Panc1 (cell line): ENCODE measurements around the gene NPR2. TPM values are rescaled to one million over a fixed set of nuclear protein-coding genes. Genes with fewer than 3 reads are reported as not detected.

ENCODE experiments used
- ATAC-seq: fragments of 200-7000 bp; cut with Tn5 transposase; 2 replicates; pipeline ENCODE4 v1.9.1; 2020; ENCODE audit warnings: mild to moderate bottlenecking, moderate library complexity
- BruUV-seq: library from RNA; stranded (reverse); fragments of 400-500 nt; replicated peaks from 2 replicates; lab custom pipeline; 2021; lab: Mats Ljungman, UMichigan
- CTCF ChIA-PET: fragments of 300-600 bp; sonication (Branson Sonifier 250); formaldehyde crosslinking; loops from one replicate; lab custom pipeline; 2022; ENCODE audit warnings: antibody characterized with exemption; lab: Charles Lee
- POLR2A ChIA-PET: fragments of 300-600 bp; sonication (Branson Sonifier 250); formaldehyde crosslinking; loops from one replicate; lab custom pipeline; 2022; ENCODE audit warnings: antibody characterized with exemption; lab: Charles Lee
- DNase-seq: peaks from one replicate; pipeline ENCODE4 v3.0.0-alpha.2; 2010; ENCODE audit warnings: low read depth, low spot score
- H3K27ac ChIP-seq: 2 replicates; pipeline ENCODE4 v1.5.1; 2011; ENCODE audit warnings: mild to moderate bottlenecking, low read length, inconsistent platforms
- H3K27me3 ChIP-seq: fragments of 200-500 bp; sonication (Bioruptor generic); 2 replicates; pipeline ENCODE4 v1.6.0; 2014; ENCODE audit warnings: low read length, inconsistent platforms; ENCODE audit not compliant: control insufficient read depth, insufficient read depth
- H3K36me3 ChIP-seq: fragments of 200-500 bp; sonication (Bioruptor generic); 2 replicates; pipeline ENCODE4 v1.5.1; 2014; ENCODE audit warnings: inconsistent platforms, mild to moderate bottlenecking, low read length, moderate library complexity; ENCODE audit not compliant: control insufficient read depth, insufficient read depth
- H3K4me1 ChIP-seq: 2 replicates; pipeline ENCODE4 v1.5.1; 2011; ENCODE audit warnings: inconsistent platforms, mild to moderate bottlenecking, low read length, moderate library complexity; ENCODE audit not compliant: control insufficient read depth, insufficient read depth
- H3K4me3 ChIP-seq, 2 experiments: 2 replicates each; pipeline ENCODE4 v1.5.1; 2011 to 2012; ENCODE audit warnings: low read depth in 2 of 2, low read length in 2 of 2, mild to moderate bottlenecking in 2 of 2, inconsistent platforms in 1 of 2, moderate library complexity in 1 of 2
- H3K9me3 ChIP-seq: fragments of 200-500 bp; sonication (Bioruptor generic); 2 replicates; pipeline ENCODE4 v1.5.1; 2014; ENCODE audit warnings: low read depth, mild to moderate bottlenecking, inconsistent platforms, low read length, moderate library complexity; ENCODE audit not compliant: control insufficient read depth, insufficient read depth
- CTCF ChIP-seq: fragments of 450-650 bp; IDR thresholded peaks from 2 replicates; pipeline ENCODE4 v1.5.1; 2017; ENCODE audit warnings: mild to moderate bottlenecking
- POLR2AphosphoS5 ChIP-seq: IDR thresholded peaks from 2 replicates; pipeline ENCODE4 v1.6.1; 2012; ENCODE audit warnings: mild to moderate bottlenecking, low read depth, low read length, moderate library complexity
- SIN3A ChIP-seq: IDR thresholded peaks from 2 replicates; pipeline ENCODE4 v1.6.1; 2012; ENCODE audit warnings: low read depth, mild to moderate bottlenecking, low read length, moderate library complexity, borderline replicate concordance; ENCODE audit not compliant: insufficient read depth
- TCF7L2 ChIP-seq: IDR thresholded peaks from 2 replicates; pipeline ENCODE4 v1.6.1; 2011; ENCODE audit warnings: mild to moderate bottlenecking, low read depth, low read length, inconsistent platforms
- in situ Hi-C: cut with HindIII; loops from 2 replicates; pipeline ENCODE4 v1.10.0; 2016; ENCODE audit warnings: low sequenced_read_pairs, low pct_unique_long_range_greater_than_20kb
- intact Hi-C: fragments of 100-400 bp; cut with micrococcal nuclease; formaldehyde crosslinking; loops from one replicate; pipeline ENCODE4 v1.10.0; 2022; ENCODE audit not compliant: unreplicated experiment
- total RNA-seq: library from RNA; stranded (reverse); gene quantifications from one replicate; pipeline ENCODE4 v1.2.1, GENCODE V29; 2021; ENCODE audit not compliant: unreplicated experiment
- TF ChIP-seq, protein P1 (sequence below), 2 experiments: IDR thresholded peaks; 2 replicates each; pipeline ENCODE4 v1.6.1; 2011 to 2012; ENCODE audit warnings: low read depth in 2 of 2, control low read depth in 1 of 2, low read length in 1 of 2, mild to moderate bottlenecking in 1 of 2, moderate library complexity in 1 of 2; ENCODE audit not compliant: insufficient read depth in 1 of 2

NPR2 gene
- total RNA-seq, 1 experiment from 2014 or later, result 12.2 TPM

GRCh38 chr9:35852876-35853865, 61.8 kb downstream of the NPR2 start:
- Histone ChIP-seq H3K9me3 (no peaks in the 10 kb centered on the region), H3K27me3 (peaks cover 9% of the 10 kb centered on the region; the same call in 1 of the 2 replicates), H3K4me1 (no peaks in the 10 kb centered on the region), H3K4me3 (no peak overlapping the region), H3K27ac (no peak overlapping the region), H3K36me3 (no peaks in the 10 kb centered on the region)
- ChIA-PET CTCF (no interaction called here), POLR2A (no interaction called here)
- intact Hi-C loops, result no loop called here
- in situ Hi-C loops, result no loop called here
- DNase-seq (no peak), ATAC-seq (no peak)
- BruUV-seq, result no TSS peak
- TF ChIP-seq CTCF (no peak), TCF7L2 (no peak), POLR2AphosphoS5 (no peak), SIN3A (no peak)
- TF ChIP-seq, protein P1, sequence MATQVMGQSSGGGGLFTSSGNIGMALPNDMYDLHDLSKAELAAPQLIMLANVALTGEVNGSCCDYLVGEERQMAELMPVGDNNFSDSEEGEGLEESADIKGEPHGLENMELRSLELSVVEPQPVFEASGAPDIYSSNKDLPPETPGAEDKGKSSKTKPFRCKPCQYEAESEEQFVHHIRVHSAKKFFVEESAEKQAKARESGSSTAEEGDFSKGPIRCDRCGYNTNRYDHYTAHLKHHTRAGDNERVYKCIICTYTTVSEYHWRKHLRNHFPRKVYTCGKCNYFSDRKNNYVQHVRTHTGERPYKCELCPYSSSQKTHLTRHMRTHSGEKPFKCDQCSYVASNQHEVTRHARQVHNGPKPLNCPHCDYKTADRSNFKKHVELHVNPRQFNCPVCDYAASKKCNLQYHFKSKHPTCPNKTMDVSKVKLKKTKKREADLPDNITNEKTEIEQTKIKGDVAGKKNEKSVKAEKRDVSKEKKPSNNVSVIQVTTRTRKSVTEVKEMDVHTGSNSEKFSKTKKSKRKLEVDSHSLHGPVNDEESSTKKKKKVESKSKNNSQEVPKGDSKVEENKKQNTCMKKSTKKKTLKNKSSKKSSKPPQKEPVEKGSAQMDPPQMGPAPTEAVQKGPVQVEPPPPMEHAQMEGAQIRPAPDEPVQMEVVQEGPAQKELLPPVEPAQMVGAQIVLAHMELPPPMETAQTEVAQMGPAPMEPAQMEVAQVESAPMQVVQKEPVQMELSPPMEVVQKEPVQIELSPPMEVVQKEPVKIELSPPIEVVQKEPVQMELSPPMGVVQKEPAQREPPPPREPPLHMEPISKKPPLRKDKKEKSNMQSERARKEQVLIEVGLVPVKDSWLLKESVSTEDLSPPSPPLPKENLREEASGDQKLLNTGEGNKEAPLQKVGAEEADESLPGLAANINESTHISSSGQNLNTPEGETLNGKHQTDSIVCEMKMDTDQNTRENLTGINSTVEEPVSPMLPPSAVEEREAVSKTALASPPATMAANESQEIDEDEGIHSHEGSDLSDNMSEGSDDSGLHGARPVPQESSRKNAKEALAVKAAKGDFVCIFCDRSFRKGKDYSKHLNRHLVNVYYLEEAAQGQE (IDR thresholded peaks at IDR 0.05; ENCODE audit: insufficient read depth in 1 of 2, low read depth in 2 of 2, low read length in 1 of 2), result no peak

GRCh38 chr9:35854091-35854762, 62.8 kb downstream of the NPR2 start:
- in situ Hi-C loops, result no loop called here
- H3K4me1 ChIP-seq, result no peaks in the 10 kb centered on the region
- no peak overlapping the region for H3K27ac ChIP-seq
- TF ChIP-seq TCF7L2 (no peak), CTCF (no peak), POLR2AphosphoS5 (no peak), SIN3A (no peak)
- TF ChIP-seq, protein P1 (IDR thresholded peaks at IDR 0.05; ENCODE audit: insufficient read depth in 1 of 2, low read depth in 2 of 2, low read length in 1 of 2), result no peak
- no peak for DNase-seq
- ATAC-seq, result peak; percentile 40; the same call in 1 of the 2 replicates
- no peaks in the 10 kb centered on the region for H3K36me3 ChIP-seq
- intact Hi-C loops, result no loop called here
- ChIA-PET CTCF (no interaction called here), POLR2A (no interaction called here)
- H3K4me3 ChIP-seq, result no peak overlapping the region
- no TSS peak for BruUV-seq
- H3K9me3 ChIP-seq, result no peaks in the 10 kb centered on the region
- H3K27me3 ChIP-seq, result peaks cover 9% of the 10 kb centered on the region; the same call in 1 of the 2 replicates
